ENCODE results near the gene ZNF333. TPM values are rescaled to one million over a fixed set of nuclear protein-coding genes. Genes with fewer than 3 reads are reported as not detected.

ZNF333 gene
- total and polyA plus RNA-seq, 2 donors (not counting 3 experiments of a cell fraction or from before 2014, with no cell fraction given), result 11.1 to 19.7 TPM

- H3K4me1 ChIP-seq (ENCODE audit: control insufficient read depth, extremely low read depth, insufficient read depth, low read length), result no peaks in the 10 kb centered on the region
- dilution Hi-C loops (cut with MboI; ENCODE audit: extremely low pct_ligation_motif_present, low sequenced_read_pairs), result no loop called here
- H4K20me1 ChIP-seq (replicated peaks; ENCODE audit: control insufficient read depth, extremely low read depth, insufficient read depth, low read length), result no peaks in the 10 kb centered on the region
- no peaks in the 10 kb centered on the region for H3K9me3 ChIP-seq (replicated peaks; ENCODE audit: control insufficient read depth, insufficient read depth, low read length)
- H3K27me3 ChIP-seq (ENCODE audit: control insufficient read depth in 2 of 2, insufficient read depth in 2 of 2, low read length in 2 of 2), result no peaks in the 10 kb centered on the region
- H2AFZ ChIP-seq (ENCODE audit: low read depth, low read length), result no peak overlapping the region
- no peak overlapping the region for H3K27ac ChIP-seq (ENCODE audit: insufficient read depth, low read depth, low read length)
- intact Hi-C loops (cut with micrococcal nuclease), result no loop called here
- no peaks in the 10 kb centered on the region for H3K79me2 ChIP-seq (ENCODE audit: control insufficient read depth, insufficient read depth, low read length)
- no peaks in the 10 kb centered on the region for H3K9me1 ChIP-seq (replicated peaks; ENCODE audit: control insufficient read depth, extremely low read depth, insufficient read depth, low read length)
- H3K36me3 ChIP-seq (ENCODE audit: control insufficient read depth in 2 of 2, extremely low read depth in 1 of 2, insufficient read depth in 2 of 2, low read length in 2 of 2), result no peaks in the 10 kb centered on the region
- DNase-seq (ENCODE audit: low read depth, low spot score) (no peak), FAIRE-seq (no peak)
- POLR2A ChIA-PET, result no interaction called here
- no peak overlapping the region for H3K4me3 ChIP-seq (replicated peaks in 1 of 3; ENCODE audit: insufficient read depth in 1 of 3, low read depth in 1 of 3, low read length in 3 of 3)
- no peak overlapping the region for H3K9ac ChIP-seq (replicated peaks; ENCODE audit: extremely low read depth, insufficient read depth, low read length)
- no TSS peak for BruUV-seq (replicated peaks)
- no peak overlapping the region for H3K4me2 ChIP-seq (ENCODE audit: insufficient read depth, low read length)
- CTCF ChIA-PET, result no interaction called here
- TF ChIP-seq FOS (IDR thresholded peaks at IDR 0.05; ENCODE audit: borderline replicate concordance, insufficient read depth, low read length) (no peak), EZH2 (IDR thresholded peaks at IDR 0.05; ENCODE audit: borderline replicate concordance, low read depth, low read length, severe bottlenecking) (no peak), JUN (IDR thresholded peaks at IDR 0.05; ENCODE audit: borderline replicate concordance, insufficient read depth, insufficient read length, low read depth) (no peak), GATA2 (IDR thresholded peaks at IDR 0.05; ENCODE audit: insufficient read depth, insufficient read length, low read depth, low read length) (no peak), POLR2A (IDR thresholded peaks at IDR 0.05; ENCODE audit: low read depth, low read length) (no peak), MYC (IDR thresholded peaks at IDR 0.05; ENCODE audit: low read depth, low read length) (no peak)
- TF ChIP-seq, protein P1, sequence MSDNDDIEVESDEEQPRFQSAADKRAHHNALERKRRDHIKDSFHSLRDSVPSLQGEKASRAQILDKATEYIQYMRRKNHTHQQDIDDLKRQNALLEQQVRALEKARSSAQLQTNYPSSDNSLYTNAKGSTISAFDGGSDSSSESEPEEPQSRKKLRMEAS (IDR thresholded peaks at IDR 0.05; ENCODE audit: insufficient read depth, insufficient read length), result no peak
- TF ChIP-seq, protein P2, sequence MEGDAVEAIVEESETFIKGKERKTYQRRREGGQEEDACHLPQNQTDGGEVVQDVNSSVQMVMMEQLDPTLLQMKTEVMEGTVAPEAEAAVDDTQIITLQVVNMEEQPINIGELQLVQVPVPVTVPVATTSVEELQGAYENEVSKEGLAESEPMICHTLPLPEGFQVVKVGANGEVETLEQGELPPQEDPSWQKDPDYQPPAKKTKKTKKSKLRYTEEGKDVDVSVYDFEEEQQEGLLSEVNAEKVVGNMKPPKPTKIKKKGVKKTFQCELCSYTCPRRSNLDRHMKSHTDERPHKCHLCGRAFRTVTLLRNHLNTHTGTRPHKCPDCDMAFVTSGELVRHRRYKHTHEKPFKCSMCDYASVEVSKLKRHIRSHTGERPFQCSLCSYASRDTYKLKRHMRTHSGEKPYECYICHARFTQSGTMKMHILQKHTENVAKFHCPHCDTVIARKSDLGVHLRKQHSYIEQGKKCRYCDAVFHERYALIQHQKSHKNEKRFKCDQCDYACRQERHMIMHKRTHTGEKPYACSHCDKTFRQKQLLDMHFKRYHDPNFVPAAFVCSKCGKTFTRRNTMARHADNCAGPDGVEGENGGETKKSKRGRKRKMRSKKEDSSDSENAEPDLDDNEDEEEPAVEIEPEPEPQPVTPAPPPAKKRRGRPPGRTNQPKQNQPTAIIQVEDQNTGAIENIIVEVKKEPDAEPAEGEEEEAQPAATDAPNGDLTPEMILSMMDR (IDR thresholded peaks at IDR 0.05; ENCODE audit: extremely low read depth in 1 of 2, insufficient read depth in 1 of 2, low read depth in 1 of 2, low read length in 2 of 2), result no peak
Measured at GRCh38 chr19:14770136-14770535, 80.3 kb downstream of the ZNF333 start.
